ENCODE measurements around the gene PMPCA.
A peak's percentile ranks its signal among the peaks of the same experiment; 100 is the strongest.

PMPCA gene, protein sequence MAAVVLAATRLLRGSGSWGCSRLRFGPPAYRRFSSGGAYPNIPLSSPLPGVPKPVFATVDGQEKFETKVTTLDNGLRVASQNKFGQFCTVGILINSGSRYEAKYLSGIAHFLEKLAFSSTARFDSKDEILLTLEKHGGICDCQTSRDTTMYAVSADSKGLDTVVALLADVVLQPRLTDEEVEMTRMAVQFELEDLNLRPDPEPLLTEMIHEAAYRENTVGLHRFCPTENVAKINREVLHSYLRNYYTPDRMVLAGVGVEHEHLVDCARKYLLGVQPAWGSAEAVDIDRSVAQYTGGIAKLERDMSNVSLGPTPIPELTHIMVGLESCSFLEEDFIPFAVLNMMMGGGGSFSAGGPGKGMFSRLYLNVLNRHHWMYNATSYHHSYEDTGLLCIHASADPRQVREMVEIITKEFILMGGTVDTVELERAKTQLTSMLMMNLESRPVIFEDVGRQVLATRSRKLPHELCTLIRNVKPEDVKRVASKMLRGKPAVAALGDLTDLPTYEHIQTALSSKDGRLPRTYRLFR

DNA sequence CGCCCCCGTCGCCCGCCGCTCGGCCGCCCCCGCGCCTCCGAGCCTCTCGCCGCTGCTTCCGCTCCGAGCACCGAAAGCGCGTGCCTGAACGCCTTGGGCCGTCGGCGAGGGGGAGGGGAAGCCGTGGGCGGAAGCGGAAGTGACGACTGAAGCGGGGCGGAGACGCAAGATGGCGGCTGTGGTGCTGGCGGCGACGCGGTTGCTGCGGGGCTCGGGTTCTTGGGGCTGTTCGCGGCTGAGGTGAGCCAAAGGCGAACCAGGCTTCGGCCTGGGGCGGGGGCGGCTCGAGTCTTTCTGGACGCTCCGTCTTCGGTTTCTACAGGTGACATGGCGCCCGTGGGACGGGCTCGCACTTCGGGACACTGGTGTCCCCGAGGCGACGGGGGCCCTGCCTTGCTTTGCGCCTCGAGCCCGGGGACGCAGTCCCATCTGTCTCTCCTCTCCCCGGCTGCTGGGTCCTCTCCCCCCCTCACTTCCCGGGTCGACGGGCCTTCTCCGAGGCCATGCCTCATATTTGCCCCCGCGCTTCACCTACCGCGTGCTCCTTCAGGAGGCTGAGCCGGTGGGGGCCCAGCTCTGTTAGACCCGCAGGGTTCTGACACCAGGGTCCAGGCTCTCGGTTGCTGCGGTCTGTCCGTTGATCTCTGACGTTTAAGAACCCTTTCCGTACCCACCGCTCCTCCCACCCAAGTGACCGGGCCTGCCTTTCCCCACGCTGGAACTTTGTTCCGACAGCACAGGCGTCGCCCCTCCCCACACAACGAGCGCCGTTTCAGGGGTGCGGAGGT, at the start of gene PMPCA, which contains the start of gene ENTR1:
Gene PMPCA, plus strand, starts transcription at position 159 of the 788 bp plus-strand sequence. Its CDS starts 11 bp downstream, at position 170.
Gene ENTR1, minus strand, starts transcription at position 115 of the 788 bp plus-strand sequence. CDS start 217 bp downstream, outside the sequence.
- DNase-seq (ENCODE audit: low spot score): peak; percentile 100

DNA sequence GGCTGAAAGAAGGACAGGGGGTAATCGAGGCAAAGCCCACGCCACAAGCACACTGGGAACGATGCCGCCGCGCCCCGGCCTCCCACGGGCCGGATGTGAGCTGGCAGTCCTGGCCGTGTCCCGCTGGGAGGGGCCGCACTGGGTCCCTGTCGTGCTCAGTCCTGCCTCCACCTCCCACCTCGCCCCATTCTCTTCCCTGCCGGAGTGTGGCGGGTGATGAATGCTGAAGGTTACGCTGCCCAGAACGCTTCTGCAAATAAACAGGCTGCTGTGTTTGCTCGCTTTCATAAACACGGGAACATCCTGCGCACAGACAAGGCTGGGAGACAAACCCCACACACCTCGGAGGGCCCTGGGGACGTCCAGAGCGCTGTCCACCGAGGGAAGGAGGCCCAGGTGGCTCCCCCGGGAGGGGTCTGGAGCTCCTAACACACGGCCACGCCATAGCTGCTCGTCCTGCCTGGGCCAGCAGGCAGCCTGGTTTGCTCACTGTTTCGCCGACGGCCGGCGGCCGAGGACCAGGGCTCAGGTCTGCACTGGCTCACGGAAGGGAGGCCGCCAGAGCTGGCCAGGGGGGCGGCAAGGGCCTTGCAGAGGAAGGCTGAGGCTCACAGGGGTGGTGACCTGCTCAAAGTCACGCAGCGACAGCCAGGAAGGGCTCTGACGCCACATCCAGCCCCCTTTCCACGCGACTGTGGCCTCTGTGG, 49.3 kb upstream of the PMPCA start:
- DNase-seq (ENCODE audit: low spot score): no peak

DNA sequence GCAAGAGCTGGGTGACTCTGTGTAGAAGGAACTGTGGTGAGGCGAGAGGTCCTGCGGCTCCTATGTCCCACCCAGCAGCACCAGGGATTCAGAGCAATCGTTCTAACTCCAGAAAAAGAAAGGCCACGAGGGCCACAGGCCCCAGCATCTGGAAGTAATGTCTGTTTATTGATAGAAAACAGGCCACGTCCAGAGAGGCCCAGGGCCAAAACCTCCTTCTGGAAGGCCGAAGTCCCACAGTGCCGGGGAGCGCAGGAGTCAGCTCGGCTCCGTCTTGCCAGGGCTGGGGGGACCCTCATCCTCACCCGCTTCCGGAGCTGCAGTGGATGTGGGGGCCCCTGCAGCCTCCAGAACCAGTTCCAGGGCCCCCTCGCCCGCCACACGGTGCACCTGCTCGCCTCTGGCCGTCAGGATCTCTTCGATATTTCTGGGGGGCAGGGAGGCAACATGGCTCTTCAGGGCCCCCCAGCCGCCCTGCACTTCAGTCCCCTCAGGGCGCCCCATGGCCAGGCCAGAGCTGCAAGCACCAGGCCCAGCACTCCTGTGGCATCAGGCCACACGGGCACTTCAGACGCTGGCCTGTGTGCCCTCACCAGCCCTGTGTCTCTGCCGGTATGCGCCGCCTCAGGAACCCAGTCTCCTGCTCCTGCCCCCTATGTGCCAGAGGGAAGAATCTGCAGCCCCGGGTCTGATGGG, 48.6 kb upstream of the PMPCA start:
- DNase-seq (ENCODE audit: low spot score): no peak

DNA sequence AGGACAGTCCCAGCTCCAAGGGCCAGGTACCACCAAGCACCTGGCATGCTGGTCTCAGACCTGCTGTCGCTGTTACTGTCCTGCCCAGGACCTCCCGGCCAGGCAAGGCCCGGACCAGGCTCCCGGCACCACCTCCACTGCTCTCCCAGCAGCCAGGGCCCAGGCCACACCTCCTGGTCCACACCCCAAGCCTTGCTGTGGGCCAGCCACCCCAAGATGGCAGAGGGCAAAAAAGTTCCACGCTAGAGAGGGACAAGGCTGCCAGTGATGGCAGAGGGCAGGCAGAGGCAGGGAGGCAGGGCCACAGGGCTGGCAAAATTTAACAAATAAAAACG, 48.0 kb upstream of the PMPCA start:
- DNase-seq (ENCODE audit: low spot score): no peak

DNA sequence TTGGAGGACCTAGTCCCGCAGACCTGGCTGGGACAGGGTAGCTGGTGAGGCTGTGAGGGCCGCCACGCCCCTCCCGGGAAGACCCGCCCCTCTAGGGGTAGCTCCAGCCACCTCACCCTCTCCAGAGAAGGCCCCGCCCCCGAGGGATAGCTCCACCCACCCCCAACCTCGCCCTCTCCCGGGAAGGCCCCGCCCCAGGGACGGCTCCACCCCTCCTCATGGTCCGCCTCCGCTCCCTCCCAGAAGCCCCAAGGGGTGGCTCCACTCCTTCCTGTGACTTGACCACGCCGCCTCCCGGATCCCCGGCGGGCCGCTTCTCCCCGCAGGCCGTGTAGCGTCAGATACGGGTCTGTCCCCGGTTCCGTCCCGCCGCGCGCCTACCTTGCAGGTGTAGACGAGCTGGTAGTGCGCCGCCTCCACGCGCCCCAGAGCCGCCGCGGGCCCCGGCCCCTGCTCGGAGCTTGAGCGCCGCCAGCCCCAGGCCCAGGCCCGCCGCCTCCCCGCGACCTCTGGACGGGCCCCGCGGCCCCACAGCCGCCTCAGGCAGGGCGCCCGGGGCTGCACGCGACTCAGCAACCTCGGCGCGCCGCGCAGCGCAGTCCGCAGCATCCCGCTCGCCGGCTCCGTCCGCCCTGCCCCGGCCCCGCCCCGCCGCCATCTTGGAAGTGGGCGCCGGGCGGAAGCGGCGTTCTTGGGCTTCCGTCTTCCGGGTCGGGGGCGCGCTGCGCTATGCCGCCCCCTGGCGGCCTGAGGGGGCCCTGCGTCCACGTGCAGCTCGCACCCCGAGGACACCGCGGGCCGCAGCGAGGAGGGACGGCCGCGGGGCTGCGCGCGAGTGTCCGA, 47.1 kb upstream of the PMPCA start, which contains the start of gene DNLZ:
Gene DNLZ, minus strand, starts transcription at position 639 of the 843 bp plus-strand sequence. Its CDS starts 30 bp downstream, at position 609.
- DNase-seq (ENCODE audit: low spot score): peak; percentile 99

DNA sequence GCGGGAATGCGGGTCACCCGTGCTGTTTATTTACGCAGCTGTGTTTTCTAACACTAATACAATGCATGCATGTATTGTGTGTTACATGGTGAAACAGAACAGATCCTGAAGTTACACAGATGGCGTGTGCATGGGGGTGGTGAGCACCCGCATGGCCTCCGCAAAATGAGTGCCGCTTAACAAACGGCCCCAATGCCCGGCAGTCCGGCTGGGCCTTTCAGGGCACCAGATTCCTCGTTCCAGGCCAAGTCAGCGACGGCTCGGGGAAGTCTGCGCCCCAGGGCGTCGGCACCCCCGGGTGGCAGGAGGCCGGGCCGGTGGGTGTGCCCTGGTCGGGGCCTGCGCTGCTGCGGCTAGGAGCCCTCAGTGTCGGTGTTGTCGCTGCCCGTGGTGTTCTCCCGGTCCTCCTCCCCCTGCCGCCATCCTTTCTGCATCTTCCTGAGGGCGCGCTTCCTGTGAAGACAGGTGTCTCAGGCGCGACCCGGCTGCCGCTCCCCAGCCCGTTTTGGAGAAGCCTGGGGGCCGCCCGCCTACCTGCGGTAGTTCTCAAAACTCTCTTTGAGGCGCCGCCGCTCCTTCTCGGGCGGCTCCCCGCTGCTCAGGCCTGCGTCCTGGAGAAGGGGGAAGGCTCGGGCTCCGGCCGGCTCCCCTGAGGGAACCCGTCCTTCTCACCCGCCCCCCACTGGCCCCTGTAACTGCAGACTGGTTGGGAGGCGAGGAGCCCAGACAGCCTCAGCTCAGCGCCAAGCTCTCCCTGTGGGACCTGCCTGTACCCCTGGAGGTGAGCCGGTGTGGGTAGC, 46.3 kb upstream of the PMPCA start:
- DNase-seq (ENCODE audit: low spot score): no peak

DNA sequence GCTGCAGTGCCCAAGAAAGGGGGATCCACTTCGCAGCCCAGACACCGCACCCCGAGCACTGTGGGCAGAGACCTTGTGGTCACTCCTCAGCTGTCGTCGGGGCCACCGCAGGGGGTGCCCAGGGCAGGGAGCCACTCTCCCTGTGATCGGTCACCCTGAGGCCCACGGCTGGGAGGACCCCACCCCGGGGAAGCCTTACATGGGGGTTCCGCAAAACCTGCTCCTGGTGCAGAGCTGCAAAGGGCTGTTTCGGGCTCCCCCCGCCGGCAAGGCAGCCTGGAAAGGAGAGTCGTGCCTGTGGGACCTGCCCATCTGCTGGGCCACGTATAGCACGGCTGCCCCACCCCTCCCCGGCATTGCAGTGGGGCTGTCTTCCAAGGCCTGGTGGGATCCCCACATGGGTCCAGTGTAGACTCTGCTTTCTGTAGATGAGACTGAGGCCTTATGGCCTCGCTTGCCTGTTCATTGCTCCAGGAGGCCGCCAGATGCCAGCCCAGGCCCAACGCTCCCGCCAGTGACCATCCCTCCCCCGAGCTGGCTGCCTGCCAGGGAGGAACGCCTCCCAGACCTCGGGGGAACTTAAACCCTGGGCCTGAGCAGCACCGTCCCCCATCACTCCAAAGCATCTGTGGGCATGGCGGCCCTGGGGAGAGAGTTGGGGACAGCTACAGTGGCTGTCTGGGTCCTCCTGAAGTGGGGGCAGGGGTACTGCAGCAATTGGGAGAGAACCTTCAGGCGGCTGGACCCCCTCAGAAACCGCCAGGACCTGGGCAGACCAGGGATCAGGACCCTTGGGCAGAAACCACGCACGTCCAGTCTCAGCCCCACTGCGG, 45.3 kb upstream of the PMPCA start:
- no peak for DNase-seq (ENCODE audit: low spot score)

DNA sequence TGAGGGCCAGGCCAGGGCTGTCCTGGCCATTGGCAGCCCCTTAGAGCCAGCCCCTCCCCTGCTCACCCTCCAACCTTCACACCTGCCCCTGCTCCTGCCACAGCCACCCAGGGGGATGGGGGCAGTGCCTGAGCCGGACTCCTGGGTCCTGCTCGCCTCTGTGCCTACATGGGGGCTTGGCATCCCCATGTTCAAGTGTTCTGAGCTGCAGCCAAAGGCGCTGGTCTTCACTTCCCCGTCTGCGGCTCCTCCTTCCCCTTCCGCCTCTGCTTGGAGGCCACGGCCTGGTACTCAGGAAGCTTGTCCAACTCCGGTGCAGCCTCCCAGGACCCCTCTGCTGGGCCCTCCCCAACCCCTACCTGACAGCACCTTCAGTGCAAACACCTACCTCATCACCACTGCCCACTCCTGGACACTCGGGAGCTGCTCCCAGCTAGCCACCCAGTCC, 44.7 kb upstream of the PMPCA start:
- no peak for DNase-seq (ENCODE audit: low spot score)

DNA sequence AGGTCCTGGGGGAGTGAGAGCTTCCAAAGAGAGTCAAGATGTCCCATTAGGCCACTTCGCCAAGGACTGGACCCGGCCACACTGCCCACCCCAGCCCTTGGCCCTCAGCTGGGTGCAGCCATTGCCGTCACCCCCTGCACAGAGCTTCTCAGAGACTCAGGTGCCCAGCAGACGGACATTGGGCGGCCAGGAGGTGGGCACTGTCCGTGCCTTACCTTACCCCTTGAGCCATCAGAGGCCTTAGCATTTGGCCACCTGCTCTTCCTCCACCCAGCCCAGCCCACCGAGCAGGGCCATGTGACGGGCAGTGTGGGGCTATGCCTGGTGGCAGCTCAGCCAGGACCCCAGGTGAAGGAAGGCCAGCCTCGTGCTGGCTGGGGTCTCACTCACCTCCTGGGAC, 43.6 kb upstream of the PMPCA start:
- no peak for DNase-seq (ENCODE audit: low spot score)

DNA sequence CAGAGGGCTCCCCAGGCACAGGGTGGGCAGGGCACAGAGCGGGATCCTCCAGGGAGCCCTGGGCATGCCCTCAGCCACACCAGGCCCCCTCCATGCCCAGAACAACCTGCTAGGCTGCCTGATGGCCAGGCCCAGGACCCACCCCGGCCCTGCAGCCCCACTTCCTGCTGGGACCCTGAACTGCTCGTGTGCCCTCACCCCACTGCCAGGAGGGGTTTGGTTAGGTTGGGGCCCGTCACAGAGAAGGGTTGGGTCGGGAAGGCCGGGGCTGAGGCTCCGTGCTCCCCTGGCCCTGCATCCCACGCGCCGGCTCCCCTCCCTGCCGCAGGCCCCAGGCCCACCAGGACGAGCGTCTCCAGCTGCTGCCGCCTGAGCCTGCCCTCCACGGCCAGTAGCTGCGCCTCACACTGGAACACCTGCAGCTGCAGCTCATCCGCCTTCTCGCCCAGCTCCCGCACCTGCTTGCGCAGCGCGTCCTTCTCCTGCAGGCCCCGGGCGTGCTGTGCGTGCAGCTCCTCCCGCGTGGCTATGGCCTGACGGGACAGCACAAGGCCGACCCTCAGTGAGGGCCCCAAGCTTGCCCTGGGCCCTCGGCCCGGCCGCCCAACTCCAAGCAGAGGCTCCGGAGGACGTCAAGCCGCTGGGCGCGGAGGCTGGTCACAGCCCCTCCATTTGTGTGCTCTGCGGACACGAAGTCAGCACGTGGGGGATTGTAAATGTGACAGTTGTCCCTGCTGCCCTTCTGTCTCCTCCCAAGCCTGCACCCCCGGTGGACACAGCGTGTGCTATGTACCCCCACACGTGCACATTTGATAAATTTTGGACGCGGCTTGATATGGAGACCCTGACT, 42.9 kb upstream of the PMPCA start:
- DNase-seq (ENCODE audit: low spot score): no peak

DNA sequence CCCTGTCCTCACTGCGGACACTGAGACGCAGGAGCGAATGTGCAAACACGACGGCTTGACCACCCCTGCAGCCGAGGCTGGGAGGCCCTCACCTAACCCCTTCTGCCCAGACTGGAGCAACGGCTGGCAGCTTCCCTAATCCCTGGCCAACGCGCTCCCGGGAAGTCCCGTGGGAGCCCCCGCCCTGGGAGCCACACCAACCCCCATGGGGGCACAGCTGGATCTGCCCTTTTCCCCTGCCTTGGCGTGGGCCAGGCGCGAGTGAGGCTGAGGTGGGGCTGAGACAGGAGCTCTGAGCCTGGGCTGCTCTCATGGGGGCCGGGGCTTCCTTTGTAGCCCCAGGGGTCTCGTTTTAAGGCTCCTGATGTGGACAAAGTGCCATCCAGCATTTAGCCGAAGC, 42.3 kb upstream of the PMPCA start:
- no peak for DNase-seq (ENCODE audit: low spot score)

DNA sequence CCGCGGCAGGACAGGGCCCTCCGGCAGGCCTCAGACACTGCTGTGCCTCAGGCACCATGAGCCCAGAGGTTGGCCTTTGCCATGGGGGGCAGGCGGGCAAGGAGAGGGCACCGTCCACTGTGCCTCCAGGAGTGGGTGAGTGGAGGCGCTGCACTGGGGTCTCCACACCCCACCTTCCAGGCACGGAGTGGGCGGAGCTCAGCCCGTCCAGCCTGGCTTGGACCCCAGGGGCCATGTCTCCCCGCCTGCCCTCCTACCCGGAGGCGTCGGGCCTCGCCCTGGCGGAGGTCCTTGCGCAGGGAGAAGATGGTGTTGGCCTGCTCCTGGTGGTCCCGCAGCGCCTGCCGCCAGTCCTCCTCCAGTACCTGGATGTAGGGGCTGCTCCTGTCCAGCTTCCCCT, 40.4 kb upstream of the PMPCA start:
- no peak for DNase-seq (ENCODE audit: low spot score)

DNA sequence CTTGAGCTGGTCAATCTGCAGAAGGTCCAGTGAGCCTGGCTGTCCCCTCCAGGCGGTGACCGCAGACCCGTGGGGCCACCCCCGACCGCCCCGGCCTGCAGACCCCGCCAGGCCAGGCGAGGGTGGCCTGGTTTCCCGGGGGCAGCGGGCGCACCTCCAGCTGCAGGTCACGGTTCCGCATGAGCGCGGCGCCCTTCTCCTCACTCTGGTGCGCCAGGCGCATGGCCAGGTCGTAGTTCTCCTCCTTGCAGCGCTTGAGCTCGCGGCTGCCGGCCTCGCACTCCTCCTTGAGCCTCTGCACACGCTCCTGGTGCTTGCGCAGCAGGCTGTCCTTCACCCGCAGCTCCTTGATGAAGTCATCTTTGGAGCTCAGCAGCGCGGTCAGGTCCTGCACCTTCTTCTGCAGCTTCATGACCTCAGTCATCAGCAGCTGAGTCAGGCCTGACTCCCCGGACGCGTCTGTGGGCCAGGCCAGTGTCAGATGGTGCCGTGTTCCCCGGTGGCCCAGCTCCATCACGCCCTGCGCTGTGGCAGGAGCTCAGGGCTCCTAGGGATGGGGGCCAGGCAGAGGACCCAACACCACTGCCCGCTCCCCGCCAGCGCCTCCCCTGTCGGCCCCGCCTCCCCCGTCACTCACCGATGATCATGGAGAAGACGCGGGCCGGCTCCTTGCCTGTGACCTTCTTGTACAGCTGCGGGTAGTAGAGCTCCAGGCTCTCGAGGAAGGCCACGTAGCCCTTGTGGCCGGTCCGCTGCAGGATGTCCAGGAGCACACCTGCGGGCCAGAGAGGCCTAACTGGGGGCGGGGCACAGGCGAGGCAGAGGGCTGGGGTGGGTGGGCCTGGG, 39.5 kb upstream of the PMPCA start:
- no peak for DNase-seq (ENCODE audit: low spot score)

DNA sequence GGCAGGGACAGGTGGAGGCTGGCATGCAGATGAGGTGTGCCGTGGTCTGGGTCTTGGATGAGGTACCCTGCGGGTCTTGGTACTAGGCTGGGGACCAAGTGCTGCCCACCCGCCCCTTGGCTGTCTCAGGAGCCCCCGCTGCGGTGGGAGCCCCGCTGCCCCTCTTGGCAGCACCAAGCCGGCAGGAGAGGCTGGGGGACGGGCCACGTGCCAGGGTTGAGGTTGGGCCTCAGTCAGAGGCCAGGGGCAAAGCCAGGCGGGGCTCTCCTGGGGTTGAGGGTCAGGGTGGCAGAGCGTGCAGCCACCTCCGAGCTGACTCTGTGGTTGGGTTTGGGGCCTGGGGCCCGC, 39.0 kb upstream of the PMPCA start:
- no peak for DNase-seq (ENCODE audit: low spot score)

DNA sequence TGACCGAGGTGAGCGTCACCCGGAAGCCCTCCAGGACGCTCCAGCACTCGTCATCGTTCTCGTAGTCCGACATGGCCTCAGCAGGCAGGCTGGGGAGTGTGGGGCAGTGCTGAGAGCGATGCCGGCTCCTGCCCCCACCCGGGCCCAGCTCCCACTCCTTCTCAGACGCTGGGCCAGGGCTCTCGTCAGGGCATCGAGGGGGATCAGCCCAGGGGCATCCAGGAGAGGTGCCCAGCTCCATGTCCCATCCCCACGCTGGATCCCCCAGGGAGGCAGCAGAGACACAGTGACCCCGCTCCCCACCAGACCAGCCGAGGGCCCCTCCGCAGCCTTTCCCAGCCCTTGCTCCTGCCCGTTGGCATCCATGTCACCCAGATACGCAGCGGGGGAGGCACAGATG, 38.5 kb upstream of the PMPCA start:
- no peak for DNase-seq (ENCODE audit: low spot score)

DNA sequence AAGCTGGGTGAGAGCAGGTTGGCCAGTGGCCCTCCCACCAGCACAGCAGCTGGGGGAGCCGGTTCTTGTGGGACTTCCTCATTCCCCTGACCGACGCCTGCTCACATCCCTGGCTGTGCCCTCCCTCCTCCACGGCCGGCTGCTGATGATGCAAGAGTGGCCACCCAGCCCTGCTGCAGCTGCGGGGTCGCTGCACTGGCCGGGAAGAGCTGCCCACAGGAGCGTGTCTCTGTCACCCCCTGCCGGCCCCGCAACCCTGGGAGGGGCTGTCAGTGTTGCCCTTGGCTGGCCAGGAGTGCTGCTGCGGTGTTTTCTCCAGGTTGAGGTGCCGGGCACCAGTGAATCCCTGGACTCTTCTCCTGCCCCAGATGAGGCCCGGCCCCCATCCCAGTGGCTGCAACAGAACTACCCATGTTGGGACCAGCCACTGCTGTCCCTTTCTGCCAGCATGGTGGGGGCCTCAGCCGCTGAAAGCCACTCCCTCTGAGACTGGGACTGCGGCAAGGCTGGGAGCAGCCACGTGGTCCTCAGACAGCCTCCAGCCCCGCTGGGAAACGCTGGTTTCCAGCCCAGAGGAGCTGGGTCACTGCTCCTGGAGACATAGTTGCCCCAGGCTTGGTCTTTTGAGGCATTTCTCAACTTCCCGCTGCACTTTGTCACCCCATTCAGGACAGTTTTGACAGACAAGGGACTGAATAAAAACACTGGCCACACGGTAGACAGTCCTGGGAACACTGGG, 37.7 kb upstream of the PMPCA start:
- peak; percentile 76 for DNase-seq (ENCODE audit: low spot score)

Data from iPS-NIHi11 (cell line).